Suprapubic skin (tissue), 4 donors: Measurements from ENCODE around the gene LGI4. TPM values are rescaled to one million over a fixed set of nuclear protein-coding genes. Genes with fewer than 3 reads are reported as not detected.
A peak's percentile ranks its signal among the peaks of the same experiment; 100 is the strongest.

ENCODE experiments used
- DNase-seq, 2 donors: peaks; one replicate each; pipeline ENCODE4 v3.0.0-alpha.2; 2019; ENCODE audit warnings: low spot score in 2 of 2
- H3K27ac ChIP-seq: fragments of 200-600 bp; sonication (generic); one replicate; pipeline ENCODE4 v1.5.1; 2019
- H3K27me3 ChIP-seq: fragments of 200-600 bp; sonication (generic); one replicate; pipeline ENCODE4 v1.5.1; 2019
- H3K36me3 ChIP-seq: fragments of 200-600 bp; sonication (generic); one replicate; pipeline ENCODE4 v1.5.1; 2019
- H3K4me1 ChIP-seq: fragments of 200-600 bp; sonication (generic); one replicate; pipeline ENCODE4 v1.5.1; 2019
- H3K4me3 ChIP-seq: fragments of 200-600 bp; sonication (generic); one replicate; pipeline ENCODE4 v1.5.1; 2019; ENCODE audit warnings: mild to moderate bottlenecking
- H3K9me3 ChIP-seq: fragments of 200-600 bp; sonication (generic); one replicate; pipeline ENCODE4 v1.5.1; 2019
- CTCF ChIP-seq, 2 donors: fragments of 200-600 bp in 1 of 2; fragments of 450-650 bp in 1 of 2; sonication (generic) in 1 of 2; IDR thresholded peaks; one replicate each; pipeline ENCODE4 v1.5.1; 2016 to 2019; ENCODE audit warnings: antibody characterized with exemption in 2 of 2, mild to moderate bottlenecking in 1 of 2, moderate library complexity in 1 of 2
- EP300 ChIP-seq: sonication (generic); formaldehyde crosslinking; IDR thresholded peaks from one replicate; pipeline ENCODE4 v1.6.1; 2017; ENCODE audit warnings: antibody characterized with exemption
- POLR2A ChIP-seq, 2 donors: fragments of 450-650 bp; IDR thresholded peaks; one replicate each; pipeline ENCODE4 v1.6.1; 2017; ENCODE audit warnings: antibody characterized with exemption in 2 of 2, mild to moderate bottlenecking in 2 of 2, moderate library complexity in 2 of 2
- POLR2AphosphoS5 ChIP-seq, 3 donors: sonication (generic); formaldehyde crosslinking; IDR thresholded peaks; one replicate each; pipeline ENCODE4 v1.6.1; 2017; ENCODE audit warnings: antibody characterized with exemption in 3 of 3
- WGBS: methylation state at CpG from one replicate; pipeline ENCODE4 v1.1.5; 2018; 5-methylcytosine and 5-hydroxymethylcytosine counted together
- total RNA-seq, 4 donors: library from RNA; depleted of rRNA; stranded (reverse); fragments of >200 nt; gene quantifications; one replicate each; pipeline ENCODE4 v1.1.0, GENCODE V29; 2016

LGI4 gene
- 10 to 100 TPM in 1 of 4 donors, 1 to 10 TPM in 3; 4.3 to 11.8 (median 7.8) TPM for total RNA-seq

GRCh38 chr19:35134601-35135242 is at the start of gene LGI4:
LGI4 (minus strand) TSS chr19:35135059; CDS start chr19:35134680, 379 bp downstream.
- peaks cover 66% of the 10 kb centered on the region for H3K4me1 ChIP-seq
- H3K4me3 ChIP-seq = peak within 1 kb of the TSS; percentile 31
- WGBS = 61% methylated on average over 15 of the region's 15 CpGs
- TF ChIP-seq EP300 = no peak
- no peak for TF ChIP-seq POLR2AphosphoS5 (IDR thresholded peaks at IDR 0.05)
- TF ChIP-seq POLR2A (IDR thresholded peaks at IDR 0.05) = no peak
- TF ChIP-seq CTCF (IDR thresholded peaks at IDR 0.05) = no peak
- H3K27me3 ChIP-seq = no peaks in the 10 kb centered on the region
- peak within 1 kb of the TSS; percentile 67 for H3K27ac ChIP-seq
- no peaks in the 10 kb centered on the region for H3K36me3 ChIP-seq
- H3K9me3 ChIP-seq = no peaks in the 10 kb centered on the region
- no peak for DNase-seq

GRCh38 chr19:35184267-35184666 is 49.4 kb upstream of the LGI4 start:
- Histone ChIP-seq H3K27me3 (no peaks in the 10 kb centered on the region), H3K4me3 (no peak overlapping the region), H3K27ac (no peak overlapping the region), H3K4me1 (no peaks in the 10 kb centered on the region), H3K36me3 (no peaks in the 10 kb centered on the region), H3K9me3 (no peaks in the 10 kb centered on the region)
- DNase-seq = no peak
- TF ChIP-seq EP300 (no peak), POLR2A (IDR thresholded peaks at IDR 0.05) (no peak), POLR2AphosphoS5 (IDR thresholded peaks at IDR 0.05) (no peak), CTCF (IDR thresholded peaks at IDR 0.05) (no peak)
- WGBS = 83% methylated on average over 1 of the region's 1 CpG

GRCh38 chr19:35181387-35181786 is 46.5 kb upstream of the LGI4 start:
- DNase-seq = no peak
- no peak overlapping the region for H3K4me3 ChIP-seq
- H3K4me1 ChIP-seq = peaks cover 1% of the 10 kb centered on the region
- no peaks in the 10 kb centered on the region for H3K9me3 ChIP-seq
- no peaks in the 10 kb centered on the region for H3K27me3 ChIP-seq
- no peak overlapping the region for H3K27ac ChIP-seq
- WGBS = 92% methylated on average over 1 of the region's 1 CpG
- no peaks in the 10 kb centered on the region for H3K36me3 ChIP-seq
- TF ChIP-seq POLR2A (IDR thresholded peaks at IDR 0.05) = no peak

- Histone ChIP-seq H3K27ac (no peak overlapping the region), H3K27me3 (no peaks in the 10 kb centered on the region), H3K4me3 (no peak overlapping the region), H3K9me3 (no peaks in the 10 kb centered on the region), H3K4me1 (peaks cover 5% of the 10 kb centered on the region), H3K36me3 (no peaks in the 10 kb centered on the region)
- TF ChIP-seq POLR2AphosphoS5 (IDR thresholded peaks at IDR 0.05) (no peak), POLR2A (IDR thresholded peaks at IDR 0.05) (no peak), CTCF (IDR thresholded peaks at IDR 0.05) (no peak), EP300 (no peak)
- DNase-seq = no peak
- WGBS = 78% methylated on average over 3 of the region's 3 CpGs
Measured at GRCh38 chr19:35179830-35180229, 45.0 kb upstream of the LGI4 start.

GRCh38 chr19:35178701-35179100 is 43.8 kb upstream of the LGI4 start:
- Histone ChIP-seq H3K4me1 (peaks cover 5% of the 10 kb centered on the region), H3K4me3 (no peak overlapping the region), H3K27me3 (no peaks in the 10 kb centered on the region), H3K36me3 (no peaks in the 10 kb centered on the region), H3K27ac (no peak overlapping the region), H3K9me3 (no peaks in the 10 kb centered on the region)
- TF ChIP-seq POLR2AphosphoS5 (IDR thresholded peaks at IDR 0.05) = peak in 1 of 3 donors; percentile 13
- no peak for TF ChIP-seq POLR2A (IDR thresholded peaks at IDR 0.05)
- WGBS = 48% methylated on average over 2 of the region's 2 CpGs
- DNase-seq = no peak

GRCh38 chr19:35177377-35178274 is 42.8 kb upstream of the LGI4 start:
- no peak overlapping the region for H3K4me3 ChIP-seq
- DNase-seq = no peak
- H3K36me3 ChIP-seq = no peaks in the 10 kb centered on the region
- H3K4me1 ChIP-seq = peaks cover 5% of the 10 kb centered on the region
- TF ChIP-seq EP300 (no peak), POLR2A (IDR thresholded peaks at IDR 0.05) (no peak), POLR2AphosphoS5 (IDR thresholded peaks at IDR 0.05) (no peak), CTCF (IDR thresholded peaks at IDR 0.05) (no peak)
- WGBS = 85% methylated on average over 7 of the region's 7 CpGs
- H3K27me3 ChIP-seq = no peaks in the 10 kb centered on the region
- H3K27ac ChIP-seq = no peak overlapping the region
- no peaks in the 10 kb centered on the region for H3K9me3 ChIP-seq
